A549 (cell line): Measurements from ENCODE around the gene CLDN5. TPM values are rescaled to one million over a fixed set of nuclear protein-coding genes. Genes with fewer than 3 reads are reported as not detected.
A peak's percentile ranks its signal among the peaks of the same experiment; 100 is the strongest.
"Not testable (repeated sequence)": the region's sequence is repeated elsewhere in the genome, so short reads cannot be mapped to it uniquely, and the experiment has no call there.

ENCODE experiments used
- ATAC-seq, 2 experiments: fragments of 200-7000 bp in 1 of 2; fragments of >200 bp in 1 of 2; cut with Nextera tagmentation in 1 of 2; cut with Tn5 transposase in 1 of 2; 3 replicates each; pipeline versions ENCODE4 v1.8.0 to v1.9.1; 2018 to 2020; ENCODE audit warnings: mild to moderate bottlenecking in 1 of 2, moderate library complexity in 1 of 2
- CTCF ChIA-PET: fragments of 300-600 bp; sonication (Branson Sonifier 250); formaldehyde crosslinking; extraction: SDS; loops from one replicate; lab custom pipeline; 2021; ENCODE audit warnings: antibody characterized with exemption, inconsistent platforms; lab: Yijun Ruan, JAX
- POLR2A ChIA-PET: fragments of 350-600 bp; formaldehyde crosslinking; extraction: SDS; loops from one replicate; lab custom pipeline; 2021; ENCODE audit warnings: antibody characterized with exemption, inconsistent platforms; lab: Yijun Ruan, JAX
- DNase-seq, 2 experiments: peaks; one replicate each; pipeline versions ENCODE4 v3.0.0 to v3.0.0-alpha.2; 2011 to 2016; ENCODE audit warnings: low read depth in 1 of 2, low spot score in 1 of 2
- FAIRE-seq: peaks from 2 replicates; lab custom pipeline; 2011; peaks lifted over from hg19 to GRCh38; lab: Jason Lieb, UNC
- H3K27ac ChIP-seq, 2 experiments: fragments of >200 bp; sonication (Bioruptor Twin); formaldehyde crosslinking; 3 replicates each; pipeline ENCODE4 v1.5.1; 2016 to 2017
- H3K4me1 ChIP-seq: fragments of >200 bp; sonication (Bioruptor Twin); formaldehyde crosslinking; 3 replicates; pipeline ENCODE4 v1.6.1; 2016
- H3K4me2 ChIP-seq: fragments of >200 bp; sonication (Bioruptor Twin); formaldehyde crosslinking; 3 replicates; pipeline ENCODE4 v1.6.1; 2016
- H3K4me3 ChIP-seq: fragments of >200 bp; sonication (Bioruptor Twin); formaldehyde crosslinking; 3 replicates; pipeline ENCODE4 v1.5.1; 2016
- H3K9me3 ChIP-seq: fragments of >200 bp; sonication (Bioruptor Twin); formaldehyde crosslinking; 3 replicates; pipeline ENCODE4 v1.6.1; 2016
- ATOH8 ChIP-seq: fragments of 250-450 bp; sonication (Bioruptor Pico); IDR thresholded peaks from 2 replicates; pipeline ENCODE4 v1.5.0; 2020; ENCODE audit warnings: low read depth, mild to moderate bottlenecking, moderate library complexity
- BHLHE40 ChIP-seq: IDR thresholded peaks from 2 replicates; pipeline ENCODE4 v1.6.1; 2012; ENCODE audit warnings: low read depth, low read length, inconsistent platforms
- CEBPB ChIP-seq, 2 experiments: fragments of >200 bp in 1 of 2; sonication (Bioruptor Twin) in 1 of 2; formaldehyde crosslinking in 1 of 2; IDR thresholded peaks; 2 replicates each; pipeline ENCODE4 v1.6.1; 2012 to 2016
- EHMT2 ChIP-seq: fragments of 200-600 bp; sonication (generic); IDR thresholded peaks from 2 replicates; pipeline ENCODE4 v1.6.1; 2016; ENCODE audit warnings: antibody characterized with exemption, low read depth, mild to moderate bottlenecking, moderate library complexity
- FOSL2 ChIP-seq, 2 experiments: fragments of 450-650 bp in 1 of 2; fragments of >200 bp in 1 of 2; sonication (Bioruptor Twin) in 1 of 2; formaldehyde crosslinking; IDR thresholded peaks; 2 replicates each; pipeline versions ENCODE4 v1.5.0 to v1.6.1; 2016 to 2020; ENCODE audit warnings: mild to moderate bottlenecking in 1 of 2, moderate library complexity in 1 of 2
- FOXS1 ChIP-seq: fragments of 250-450 bp; sonication (Bioruptor Pico); IDR thresholded peaks from 2 replicates; pipeline ENCODE4 v1.5.0; 2020; ENCODE audit warnings: mild to moderate bottlenecking, moderate library complexity
- GATA3 ChIP-seq: IDR thresholded peaks from 2 replicates; pipeline ENCODE4 v1.6.1; 2012; ENCODE audit warnings: borderline replicate concordance
- HOXB5 ChIP-seq: fragments of 250-450 bp; sonication (Bioruptor Pico); IDR thresholded peaks from 2 replicates; pipeline ENCODE4 v1.5.0; 2020; ENCODE audit warnings: mild to moderate bottlenecking, moderate library complexity
- JUNB ChIP-seq: fragments of >200 bp; sonication (Bioruptor Twin); formaldehyde crosslinking; IDR thresholded peaks from 2 replicates; pipeline ENCODE4 v1.6.1; 2016
- MYC ChIP-seq: IDR thresholded peaks from 2 replicates; pipeline ENCODE4 v1.6.1; 2012; ENCODE audit warnings: mild to moderate bottlenecking, inconsistent platforms, low read length, improper control_type of control experiment, borderline replicate concordance
- NFE2L2 ChIP-seq: fragments of 150-350 bp; conservative IDR thresholded peaks from 2 replicates; pipeline ENCODE4 v1.6.1; 2014; ENCODE audit warnings: low read length
- PHF8 ChIP-seq: fragments of 200-600 bp; sonication (generic); IDR thresholded peaks from 2 replicates; pipeline ENCODE4 v1.6.1; 2016; ENCODE audit warnings: low read depth, mild to moderate bottlenecking, antibody characterized with exemption, moderate library complexity, borderline replicate concordance
- POLR2AphosphoS2 ChIP-seq: conservative IDR thresholded peaks from 2 replicates; pipeline ENCODE4 v1.6.1; 2012; ENCODE audit warnings: low read length, improper control_type of control experiment, inconsistent platforms
- RARB ChIP-seq: fragments of 250-450 bp; sonication (Bioruptor Pico); IDR thresholded peaks from 2 replicates; pipeline ENCODE4 v1.8.0; 2021; ENCODE audit warnings: mild to moderate bottlenecking, moderate library complexity
- RFX5 ChIP-seq: fragments of 450-650 bp; IDR thresholded peaks from 2 replicates; pipeline ENCODE4 v1.7.1; 2014; ENCODE audit warnings: antibody characterized with exemption, mild to moderate bottlenecking, moderate library complexity
- TFCP2L1 ChIP-seq: fragments of 250-450 bp; sonication (Bioruptor Pico); IDR thresholded peaks from 2 replicates; pipeline ENCODE4 v1.5.0; 2021; ENCODE audit warnings: mild to moderate bottlenecking
- ZC3H11A ChIP-seq: fragments of 450-650 bp; IDR thresholded peaks from 2 replicates; pipeline ENCODE4 v1.6.1; 2014; ENCODE audit warnings: antibody characterized with exemption, mild to moderate bottlenecking
- ZFP36 ChIP-seq: fragments of 450-650 bp; IDR thresholded peaks from 2 replicates; pipeline ENCODE4 v1.6.1; 2014; ENCODE audit warnings: borderline replicate concordance; ENCODE audit not compliant: partially characterized antibody
- ZSCAN20 ChIP-seq: fragments of 250-450 bp; sonication (Bioruptor Pico); IDR thresholded peaks from 2 replicates; pipeline ENCODE4 v1.8.0; 2022; ENCODE audit warnings: mild to moderate bottlenecking, moderate library complexity
- WGBS: methylation state at CpG from one replicate; pipeline ENCODE4 v1.1.6; 2017; ENCODE audit errors: missing lambda C conversion rate; 5-methylcytosine and 5-hydroxymethylcytosine counted together
- polyA plus RNA-seq, 4 experiments: library from polyadenylated mRNA; depleted of rRNA in 3 of 4; stranded (reverse); fragments of >200 nt; fragmentation: RNase III in 1 of 4; extraction: RNeasy Plus Mini Kit Qiagen cat#74134 plus additional on column Dnase treatment in 1 of 4; gene quantifications; 2 replicates in 3 of 4; 3 replicates in 1 of 4; pipeline ENCODE4 v1.2.3, GENCODE V29; 2011 to 2017
- TF ChIP-seq, protein P1 (sequence below): fragments of >200 bp; sonication (Bioruptor Twin); formaldehyde crosslinking; IDR thresholded peaks from 3 replicates; pipeline ENCODE4 v1.5.1; 2016
- TF ChIP-seq, protein P2 (sequence below): fragments of >200 bp; sonication (Bioruptor Twin); formaldehyde crosslinking; IDR thresholded peaks from 3 replicates; pipeline ENCODE4 v1.6.1; 2016
- TF ChIP-seq, protein P3 (sequence below): IDR thresholded peaks from 2 replicates; pipeline ENCODE4 v1.6.1; 2012; ENCODE audit warnings: low read depth, borderline replicate concordance
- TF ChIP-seq, protein P4 (sequence below): fragments of 150-350 bp; IDR thresholded peaks from 2 replicates; pipeline ENCODE4 v1.6.1; 2014; ENCODE audit warnings: low read depth, mild to moderate bottlenecking, low read length

The CLDN5 gene
- polyA plus RNA-seq, 2 of the 4 experiments (the other 2 are of a cell fraction): not detected

- no peak for TF ChIP-seq EHMT2
- TF ChIP-seq, all 56 proteins: peak for 0
Observed at GRCh38 chr22:19533049-19533626, 8.9 kb upstream of the CLDN5 start (continued).

GRCh38 chr22:19531327-19531726, 7.1 kb upstream of the CLDN5 start:
- H3K4me1 ChIP-seq, DNase-seq, H3K4me2 ChIP-seq, POLR2A ChIA-PET, H3K27ac ChIP-seq, H3K9me3 ChIP-seq, CTCF ChIA-PET, ATAC-seq, FAIRE-seq, H3K4me3 ChIP-seq: not testable (repeated sequence)
- 61% methylated on average over 6 of the region's 6 CpGs for WGBS

GRCh38 chr22:19530751-19531150, 6.5 kb upstream of the CLDN5 start:
- H3K9me3 ChIP-seq: no peaks in the 10 kb centered on the region
- H3K4me1 ChIP-seq: no peaks in the 10 kb centered on the region
- 60% methylated on average over 2 of the region's 3 CpGs for WGBS
- CTCF ChIA-PET: no interaction called here
- H3K27ac ChIP-seq: no peak overlapping the region
- no peak overlapping the region for H3K4me2 ChIP-seq
- TF ChIP-seq GATA3 (no peak), POLR2AphosphoS2 (no peak), JUNB (no peak), ZC3H11A (no peak), ZFP36 (no peak), BHLHE40 (no peak), RARB (CRISPR knock-in tag) (no peak), ZSCAN20 (CRISPR knock-in tag) (no peak)
- TF ChIP-seq, protein P1, sequence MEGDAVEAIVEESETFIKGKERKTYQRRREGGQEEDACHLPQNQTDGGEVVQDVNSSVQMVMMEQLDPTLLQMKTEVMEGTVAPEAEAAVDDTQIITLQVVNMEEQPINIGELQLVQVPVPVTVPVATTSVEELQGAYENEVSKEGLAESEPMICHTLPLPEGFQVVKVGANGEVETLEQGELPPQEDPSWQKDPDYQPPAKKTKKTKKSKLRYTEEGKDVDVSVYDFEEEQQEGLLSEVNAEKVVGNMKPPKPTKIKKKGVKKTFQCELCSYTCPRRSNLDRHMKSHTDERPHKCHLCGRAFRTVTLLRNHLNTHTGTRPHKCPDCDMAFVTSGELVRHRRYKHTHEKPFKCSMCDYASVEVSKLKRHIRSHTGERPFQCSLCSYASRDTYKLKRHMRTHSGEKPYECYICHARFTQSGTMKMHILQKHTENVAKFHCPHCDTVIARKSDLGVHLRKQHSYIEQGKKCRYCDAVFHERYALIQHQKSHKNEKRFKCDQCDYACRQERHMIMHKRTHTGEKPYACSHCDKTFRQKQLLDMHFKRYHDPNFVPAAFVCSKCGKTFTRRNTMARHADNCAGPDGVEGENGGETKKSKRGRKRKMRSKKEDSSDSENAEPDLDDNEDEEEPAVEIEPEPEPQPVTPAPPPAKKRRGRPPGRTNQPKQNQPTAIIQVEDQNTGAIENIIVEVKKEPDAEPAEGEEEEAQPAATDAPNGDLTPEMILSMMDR: no peak
- TF ChIP-seq, protein P2, sequence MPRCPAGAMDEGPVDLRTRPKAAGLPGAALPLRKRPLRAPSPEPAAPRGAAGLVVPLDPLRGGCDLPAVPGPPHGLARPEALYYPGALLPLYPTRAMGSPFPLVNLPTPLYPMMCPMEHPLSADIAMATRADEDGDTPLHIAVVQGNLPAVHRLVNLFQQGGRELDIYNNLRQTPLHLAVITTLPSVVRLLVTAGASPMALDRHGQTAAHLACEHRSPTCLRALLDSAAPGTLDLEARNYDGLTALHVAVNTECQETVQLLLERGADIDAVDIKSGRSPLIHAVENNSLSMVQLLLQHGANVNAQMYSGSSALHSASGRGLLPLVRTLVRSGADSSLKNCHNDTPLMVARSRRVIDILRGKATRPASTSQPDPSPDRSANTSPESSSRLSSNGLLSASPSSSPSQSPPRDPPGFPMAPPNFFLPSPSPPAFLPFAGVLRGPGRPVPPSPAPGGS: no peak
- DNase-seq (no peak), FAIRE-seq (no peak), ATAC-seq (peak in 1 of 2 experiments; percentile 30; a peak in 2 of 6 replicates)
- H3K4me3 ChIP-seq: no peak overlapping the region
- POLR2A ChIA-PET: interaction anchor here (0.6 kb wide), 1 partner anchor 92 kb away, joined by 6 read pairs; no protein-coding TSS in a partner anchor

- TF ChIP-seq CEBPB (IDR thresholded peaks at IDR 0.05) (no peak), FOXS1 (CRISPR knock-in tag) (no peak), NFE2L2 (no peak), PHF8 (no peak), HOXB5 (CRISPR knock-in tag) (no peak), ZFP36 (no peak), FOSL2 (IDR thresholded peaks at IDR 0.05) (no peak), FOSL2 (CRISPR knock-in tag; IDR thresholded peaks at IDR 0.05) (no peak), ZSCAN20 (CRISPR knock-in tag) (no peak), TFCP2L1 (CRISPR knock-in tag) (no peak), JUNB (no peak), RFX5 (no peak), MYC (no peak), ATOH8 (no peak)
- TF ChIP-seq, protein P3, sequence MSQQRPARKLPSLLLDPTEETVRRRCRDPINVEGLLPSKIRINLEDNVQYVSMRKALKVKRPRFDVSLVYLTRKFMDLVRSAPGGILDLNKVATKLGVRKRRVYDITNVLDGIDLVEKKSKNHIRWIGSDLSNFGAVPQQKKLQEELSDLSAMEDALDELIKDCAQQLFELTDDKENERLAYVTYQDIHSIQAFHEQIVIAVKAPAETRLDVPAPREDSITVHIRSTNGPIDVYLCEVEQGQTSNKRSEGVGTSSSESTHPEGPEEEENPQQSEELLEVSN: no peak
- TF ChIP-seq, protein P4, sequence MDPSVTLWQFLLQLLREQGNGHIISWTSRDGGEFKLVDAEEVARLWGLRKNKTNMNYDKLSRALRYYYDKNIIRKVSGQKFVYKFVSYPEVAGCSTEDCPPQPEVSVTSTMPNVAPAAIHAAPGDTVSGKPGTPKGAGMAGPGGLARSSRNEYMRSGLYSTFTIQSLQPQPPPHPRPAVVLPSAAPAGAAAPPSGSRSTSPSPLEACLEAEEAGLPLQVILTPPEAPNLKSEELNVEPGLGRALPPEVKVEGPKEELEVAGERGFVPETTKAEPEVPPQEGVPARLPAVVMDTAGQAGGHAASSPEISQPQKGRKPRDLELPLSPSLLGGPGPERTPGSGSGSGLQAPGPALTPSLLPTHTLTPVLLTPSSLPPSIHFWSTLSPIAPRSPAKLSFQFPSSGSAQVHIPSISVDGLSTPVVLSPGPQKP: no peak
- TF ChIP-seq, protein P1: no peak
- no peak for DNase-seq
- Histone ChIP-seq H3K4me3 (no peak overlapping the region), H3K9me3 (no peaks in the 10 kb centered on the region), H3K27ac (no peak overlapping the region), H3K4me2 (no peak overlapping the region), H3K4me1 (no peaks in the 10 kb centered on the region)
- 70% methylated on average over 4 of the region's 4 CpGs for WGBS
- ChIA-PET CTCF (no interaction called here), POLR2A (no interaction called here)
- ATAC-seq: no peak
- FAIRE-seq: no peak
Observed at GRCh38 chr22:19529811-19530210, 5.6 kb upstream of the CLDN5 start.
